A375 (cell line): ENCODE data around the gene RPRD2. TPM values are rescaled to one million over a fixed set of nuclear protein-coding genes. Genes with fewer than 3 reads are reported as not detected.

Experiments
- total RNA-seq: library from RNA; depleted of rRNA; stranded (reverse); fragments of >200 nt; shearing (Covaris generic); gene quantifications from 2 replicates; pipeline ENCODE4 v1.2.3, GENCODE V29; 2014; rRNA removed

Gene RPRD2
- 13.9 and 14.1 TPM in 2 replicates for total RNA-seq

GRCh38 chr1:150363426-150364230 lies at the start of gene RPRD2:
TSS of gene RPRD2 (plus strand) at chr1:150364147. CDS start at chr1:150364715, 568 bp downstream.

GRCh38 chr1:150486966-150487762 lies 123.2 kb downstream of the RPRD2 start, which contains the start of gene TARS2:
TSS of gene TARS2 (plus strand) at chr1:150487419. CDS start at chr1:150487451, 32 bp downstream.

GRCh38 chr1:150507912-150508864 lies 144.2 kb downstream of the RPRD2 start, which contains the start of gene ECM1:
TSS of gene ECM1 (plus strand) at chr1:150508109. CDS start at chr1:150508210, 101 bp downstream.

GRCh38 chr1:150515328-150516049 lies 151.5 kb downstream of the RPRD2 start, which contains the start of gene FALEC:
TSS of gene FALEC (plus strand) at chr1:150515752.

Other genes with a start within 250 kb of the RPRD2 start
- gene PLEKHO1, start 214.2 kb upstream of the RPRD2 start, total RNA-seq = 19.2 and 27.2 TPM in 2 replicates
- gene ANP32E, start 128.0 kb upstream of the RPRD2 start, total RNA-seq = 40.7 and 48.8 TPM in 2 replicates
- gene CA14, start 106.4 kb upstream of the RPRD2 start, total RNA-seq = not detected in 2 replicates
- 121 and 123 TPM in 2 replicates for gene APH1A, start 95.1 kb upstream of the RPRD2 start, total RNA-seq
- gene C1orf54, start 91.4 kb upstream of the RPRD2 start, total RNA-seq = 1.1 and 4.1 TPM in 2 replicates
- gene CIART, start 81.6 kb upstream of the RPRD2 start, total RNA-seq = 0.26 and 0.40 TPM in 2 replicates
- 129 and 137 TPM in 2 replicates for gene MRPS21, start 70.3 kb upstream of the RPRD2 start, total RNA-seq
- gene PRPF3, start 42.6 kb upstream of the RPRD2 start, total RNA-seq = 69.6 and 77.3 TPM in 2 replicates
- 35.7 and 40.2 TPM in 2 replicates for gene TARS2, start 123.3 kb downstream of the RPRD2 start, total RNA-seq
- gene ECM1, start 144.0 kb downstream of the RPRD2 start, total RNA-seq = 18.4 and 18.6 TPM in 2 replicates
- gene FALEC, start 151.6 kb downstream of the RPRD2 start, total RNA-seq = 2.6 TPM in 1 of 2 replicates, not detected in the other
- 7.7 and 8.9 TPM in 2 replicates for gene ADAMTSL4, start 185.3 kb downstream of the RPRD2 start, total RNA-seq
- 345 and 434 TPM in 2 replicates for gene MCL1, start 215.5 kb downstream of the RPRD2 start, total RNA-seq